LNCaP clone FGC (cell line): ENCODE measurements around the gene COL18A1.

Source experiments
- DNase-seq: peaks from one replicate; pipeline ENCODE4 v3.0.0-alpha.2; 2011; ENCODE audit warnings: low read depth
- H3K4me3 ChIP-seq: 2 replicates; pipeline ENCODE4 v1.5.1; 2011; ENCODE audit warnings: mild to moderate bottlenecking, low read depth, low read length, control low read depth
- TF ChIP-seq, protein P1 (sequence below): IDR thresholded peaks from 2 replicates; pipeline ENCODE4 v1.5.1; 2012; ENCODE audit warnings: mild to moderate bottlenecking; ENCODE audit not compliant: control insufficient read depth, insufficient read depth; ENCODE audit errors: extremely low read depth

Gene COL18A1

DNA sequence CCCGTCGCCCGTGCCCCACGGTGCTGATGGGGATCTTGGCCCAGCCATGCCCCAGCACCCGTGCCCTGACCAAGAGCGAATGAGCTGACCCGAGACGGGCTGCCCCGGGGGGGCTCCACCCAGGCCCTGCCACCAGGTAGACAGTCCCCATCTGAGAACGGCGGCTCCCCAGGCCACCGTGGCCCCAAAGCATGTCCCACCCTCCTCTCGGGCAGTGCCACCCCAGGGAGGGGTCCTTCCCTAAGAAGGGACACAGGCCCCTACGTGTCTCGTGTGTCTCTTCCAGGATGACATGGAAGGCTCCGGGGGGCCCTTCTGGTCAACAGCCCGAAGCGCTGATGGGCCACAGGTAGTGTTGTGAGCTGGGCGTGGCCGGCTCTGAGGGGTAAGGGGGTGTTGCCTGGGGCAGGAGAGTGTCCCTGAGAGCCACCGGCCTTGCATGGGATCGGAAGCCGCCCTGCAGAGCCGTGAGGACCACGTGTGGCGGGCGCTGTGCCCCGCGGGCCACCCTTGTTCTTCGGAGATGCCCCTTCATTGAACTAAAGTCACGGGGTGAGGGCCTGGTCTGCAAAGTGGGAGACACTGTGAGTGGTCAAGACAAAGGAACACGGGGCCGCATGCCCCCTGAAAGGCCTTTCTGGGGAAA, 82.3 kb downstream of the COL18A1 start:
- DNase-seq: no peak
- no peak overlapping the region for H3K4me3 ChIP-seq
- TF ChIP-seq, protein P1, sequence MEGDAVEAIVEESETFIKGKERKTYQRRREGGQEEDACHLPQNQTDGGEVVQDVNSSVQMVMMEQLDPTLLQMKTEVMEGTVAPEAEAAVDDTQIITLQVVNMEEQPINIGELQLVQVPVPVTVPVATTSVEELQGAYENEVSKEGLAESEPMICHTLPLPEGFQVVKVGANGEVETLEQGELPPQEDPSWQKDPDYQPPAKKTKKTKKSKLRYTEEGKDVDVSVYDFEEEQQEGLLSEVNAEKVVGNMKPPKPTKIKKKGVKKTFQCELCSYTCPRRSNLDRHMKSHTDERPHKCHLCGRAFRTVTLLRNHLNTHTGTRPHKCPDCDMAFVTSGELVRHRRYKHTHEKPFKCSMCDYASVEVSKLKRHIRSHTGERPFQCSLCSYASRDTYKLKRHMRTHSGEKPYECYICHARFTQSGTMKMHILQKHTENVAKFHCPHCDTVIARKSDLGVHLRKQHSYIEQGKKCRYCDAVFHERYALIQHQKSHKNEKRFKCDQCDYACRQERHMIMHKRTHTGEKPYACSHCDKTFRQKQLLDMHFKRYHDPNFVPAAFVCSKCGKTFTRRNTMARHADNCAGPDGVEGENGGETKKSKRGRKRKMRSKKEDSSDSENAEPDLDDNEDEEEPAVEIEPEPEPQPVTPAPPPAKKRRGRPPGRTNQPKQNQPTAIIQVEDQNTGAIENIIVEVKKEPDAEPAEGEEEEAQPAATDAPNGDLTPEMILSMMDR: no peak

DNA sequence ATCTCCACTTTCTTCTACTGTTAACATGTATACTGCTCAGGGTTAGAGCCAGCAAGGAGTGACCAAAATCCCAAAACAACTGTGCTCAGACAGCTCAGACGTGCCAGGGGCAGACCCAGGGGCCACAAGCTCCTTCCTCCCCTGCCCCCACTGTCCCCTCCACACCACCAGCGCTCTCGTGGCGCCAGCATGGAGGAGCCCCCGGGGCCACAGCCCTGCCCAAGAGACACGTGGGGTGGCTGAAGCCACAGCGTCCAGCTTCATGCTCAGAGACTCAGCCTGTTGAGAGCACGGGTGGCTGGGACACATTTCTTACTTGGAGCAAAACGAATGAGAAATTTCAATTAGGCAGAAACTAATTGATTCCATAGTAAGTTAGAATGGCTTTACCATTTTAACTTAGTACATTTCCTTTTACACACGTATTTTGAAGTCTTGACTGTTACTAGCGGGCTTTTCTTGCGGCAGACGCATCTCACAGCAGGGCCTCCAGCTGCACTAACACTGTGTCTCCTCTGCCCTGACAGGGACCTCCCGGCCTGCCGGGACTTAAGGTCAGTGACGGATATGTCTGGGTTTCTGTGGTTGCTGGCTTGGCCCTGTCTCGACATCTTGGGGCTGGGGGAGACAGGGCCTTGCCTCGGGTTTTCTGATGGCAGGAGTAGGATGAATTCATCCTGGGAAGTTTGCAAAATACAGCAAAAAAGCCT, 83.1 kb downstream of the COL18A1 start:
- no peak overlapping the region for H3K4me3 ChIP-seq
- DNase-seq: no peak
- TF ChIP-seq, protein P1: no peak

DNA sequence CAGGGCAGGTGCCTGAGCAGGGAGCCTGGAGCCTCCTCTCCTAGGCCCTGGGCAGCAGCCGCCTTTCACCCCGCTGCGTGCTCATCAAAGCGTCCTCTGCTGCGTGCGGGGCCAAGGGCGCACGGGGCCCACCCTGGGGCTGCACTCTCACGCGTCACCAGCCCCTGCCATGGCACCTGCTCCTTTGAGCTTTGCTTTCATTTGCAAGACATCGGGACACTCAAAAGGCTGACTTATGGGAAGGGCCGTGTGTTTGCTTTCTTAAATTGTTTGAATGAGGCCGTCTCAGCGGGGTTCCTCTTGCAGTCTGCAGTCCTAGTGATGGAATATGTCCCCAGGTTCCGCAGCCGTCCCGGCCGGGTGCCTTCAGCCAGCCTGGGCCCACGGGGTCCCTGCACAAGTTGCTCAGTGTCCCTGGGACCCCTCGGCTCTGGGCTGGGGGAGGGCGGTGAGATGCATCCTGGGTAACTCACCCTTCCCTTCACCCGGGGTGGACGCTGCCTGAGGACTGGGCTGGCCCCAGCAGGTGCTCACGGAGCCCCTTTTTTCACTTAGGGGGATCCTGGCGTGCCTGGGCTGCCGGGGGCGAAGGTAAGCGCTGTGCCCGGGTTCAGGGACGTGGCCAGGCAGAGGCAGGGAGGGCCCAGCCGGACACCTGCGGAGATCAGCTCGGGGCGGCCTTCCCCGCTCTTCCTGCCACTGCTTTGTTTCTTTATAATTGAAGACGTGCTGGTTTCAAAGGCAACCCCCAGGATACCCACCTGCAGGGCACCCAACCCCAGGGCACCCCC, 84.2 kb downstream of the COL18A1 start:
- TF ChIP-seq, protein P1: no peak
- no peak for DNase-seq
- H3K4me3 ChIP-seq: no peak overlapping the region

DNA sequence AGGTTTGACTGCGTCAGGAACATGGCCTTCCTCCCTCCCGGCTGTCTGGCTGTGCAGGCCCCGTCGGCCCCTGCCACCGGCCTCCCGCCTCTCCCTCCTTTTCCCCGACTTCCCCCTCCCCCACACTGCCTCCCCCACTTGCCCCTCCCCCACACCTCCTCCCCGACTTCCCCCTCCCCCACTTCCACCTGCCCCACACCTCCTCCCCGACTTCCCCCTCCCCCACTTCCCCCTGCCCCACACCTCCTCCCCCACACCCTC, 84.7 kb downstream of the COL18A1 start:
- no peak overlapping the region for H3K4me3 ChIP-seq
- DNase-seq: no peak
- TF ChIP-seq, protein P1: no peak

DNA sequence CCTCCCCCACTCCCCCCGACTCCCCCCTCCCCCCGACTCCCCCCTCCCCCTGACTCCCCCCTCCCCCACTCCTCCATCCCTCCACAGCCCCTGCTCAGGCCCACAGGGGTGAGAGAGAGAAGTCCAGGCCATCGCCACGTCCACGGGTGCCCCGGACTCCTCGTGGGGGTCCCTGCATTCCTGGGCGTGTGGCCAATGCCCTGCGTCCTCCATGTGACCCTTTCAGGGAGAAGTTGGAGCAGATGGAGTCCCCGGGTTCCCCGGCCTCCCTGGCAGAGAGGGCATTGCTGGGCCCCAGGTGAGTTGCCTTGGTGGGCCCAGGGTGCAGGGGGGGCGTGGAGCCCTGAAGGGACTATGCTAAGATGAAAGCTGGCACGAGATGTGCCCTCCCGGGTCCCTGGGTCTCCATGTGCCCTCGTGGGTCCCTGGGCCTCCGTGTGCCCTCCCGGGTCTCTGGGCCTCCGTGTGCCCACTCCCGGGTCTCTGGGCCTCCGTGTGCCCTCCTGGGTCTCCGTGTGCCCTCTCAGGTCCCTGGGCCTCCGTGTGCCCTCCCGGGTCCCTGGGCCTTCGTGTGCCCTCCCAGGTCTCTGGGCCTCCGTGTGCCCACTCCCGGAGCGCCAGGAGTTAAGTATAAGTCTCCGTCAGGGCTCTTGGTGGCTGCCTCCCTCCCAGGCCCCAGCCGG, 85.2 kb downstream of the COL18A1 start:
- H3K4me3 ChIP-seq: no peak overlapping the region
- TF ChIP-seq, protein P1: no peak
- DNase-seq: no peak

DNA sequence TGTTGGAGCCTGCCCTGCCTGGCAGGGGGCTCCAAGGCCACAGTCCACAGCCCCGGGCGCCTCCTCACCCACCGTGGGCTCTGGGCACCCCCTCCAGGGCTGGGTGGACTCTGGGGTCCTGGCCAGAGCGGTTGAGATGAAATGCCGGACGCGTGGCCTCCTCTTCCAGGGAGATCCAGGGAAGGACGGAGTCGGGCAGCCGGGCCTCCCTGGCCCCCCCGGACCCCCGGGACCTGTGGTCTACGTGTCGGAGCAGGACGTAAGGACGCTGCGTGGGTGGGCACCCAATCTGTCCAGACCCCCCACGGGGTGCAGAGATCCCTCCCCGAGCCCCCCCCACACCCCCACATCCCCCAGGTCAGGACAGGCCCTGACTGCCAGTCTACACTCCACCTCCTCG, 86.1 kb downstream of the COL18A1 start:
- TF ChIP-seq, protein P1: no peak
- H3K4me3 ChIP-seq: no peak overlapping the region
- DNase-seq: no peak
